Gastroesophageal sphincter (tissue), 3 donors: ENCODE results near the gene SPATA17.

ENCODE experiments used
- CTCF ChIP-seq, 4 experiments: fragments of 200-600 bp in 2 of 4; fragments of 450-650 bp in 2 of 4; sonication (generic) in 1 of 4; IDR thresholded peaks; one replicate each; pipeline ENCODE4 v1.5.1; 2017 to 2019; ENCODE audit warnings: antibody characterized with exemption in 4 of 4, mild to moderate bottlenecking in 2 of 4, moderate library complexity in 2 of 4
- POLR2A ChIP-seq, 2 donors: fragments of 450-650 bp; IDR thresholded peaks; one replicate each; pipeline ENCODE4 v1.6.1; 2017; ENCODE audit warnings: antibody characterized with exemption in 2 of 2, mild to moderate bottlenecking in 2 of 2, moderate library complexity in 1 of 2
- POLR2AphosphoS5 ChIP-seq: sonication (generic); formaldehyde crosslinking; IDR thresholded peaks from one replicate; pipeline ENCODE4 v1.6.1; 2017; ENCODE audit warnings: antibody characterized with exemption

GRCh38 chr1:217791091-217791490 lies 159.9 kb downstream of the SPATA17 start:
- TF ChIP-seq CTCF (IDR thresholded peaks at IDR 0.05) (no peak), POLR2A (IDR thresholded peaks at IDR 0.05) (no peak), POLR2AphosphoS5 (no peak)
